K562 (cell line): Measurements from ENCODE around the gene FBXO46. TPM values are rescaled to one million over a fixed set of nuclear protein-coding genes. Genes with fewer than 3 reads are reported as not detected.

Source experiments
- CTBP1 ChIP-seq: fragments of 450-650 bp; IDR thresholded peaks from 2 replicates; pipeline ENCODE4 v1.6.1; 2016; ENCODE audit warnings: borderline replicate concordance
- KLF1 ChIP-seq: fragments of 450-650 bp; IDR thresholded peaks from 2 replicates; pipeline ENCODE4 v1.6.1; 2016; ENCODE audit warnings: missing genetic modification characterization, missing compliant biosample characterization
- MEF2A ChIP-seq: IDR thresholded peaks from 2 replicates; pipeline ENCODE4 v1.6.1; 2011; ENCODE audit warnings: low read depth, mild to moderate bottlenecking, low read length, moderate library complexity; ENCODE audit not compliant: control insufficient read depth
- polyA plus RNA-seq, 8 experiments: library from polyadenylated mRNA; depleted of rRNA in 4 of 8; stranded (reverse) in 5 of 8; unstranded in 3 of 8; fragments of >200 nt; fragmentation: Nextera tagmentation in 2 of 8; fragmentation: Illumina TruSeq in 1 of 8; extraction: Ambion mirVana in 2 of 8; extraction: Trizol in 1 of 8; gene quantifications; 2 replicates each; pipeline versions ENCODE4 v1.2.1 to v1.2.3, GENCODE V29; 2011 to 2014; ENCODE audit warnings: inconsistent platforms in 1 of 8, missing spikeins in 1 of 8
- total RNA-seq, 7 experiments: library from RNA; depleted of rRNA in 6 of 7; stranded (reverse); fragments of >200 nt in 6 of 7; fragmentation: Illumina TruSeq in 2 of 7; extraction: Trizol in 2 of 7; gene quantifications; 2 replicates each; pipeline versions ENCODE4 v1.2.1 to v1.2.3, GENCODE V29; 2011 to 2021; ENCODE audit warnings: low replicate concordance in 1 of 7
- TF ChIP-seq, protein P1 (sequence below): fragments of 250-450 bp; sonication (Bioruptor Pico); IDR thresholded peaks from 2 replicates; pipeline ENCODE4 v1.5.0; 2020; ENCODE audit warnings: mild to moderate bottlenecking, borderline replicate concordance
- TF ChIP-seq, protein P2 (sequence below): fragments of 250-450 bp; sonication (Bioruptor Pico); IDR thresholded peaks from 2 replicates; pipeline ENCODE4 v1.8.0; 2021; ENCODE audit warnings: borderline replicate concordance, mild to moderate bottlenecking, moderate library complexity; ENCODE audit not compliant: poor library complexity, severe bottlenecking
- TF ChIP-seq, protein P3 (sequence below): fragments of 200-400 bp; formaldehyde crosslinking; IDR thresholded peaks from 2 replicates; pipeline ENCODE4 v1.6.1; 2017; ENCODE audit warnings: mild to moderate bottlenecking, low read depth, low read length, moderate library complexity
- TF ChIP-seq, protein P4 (sequence below): fragments of 250-450 bp; sonication (Bioruptor Pico); IDR thresholded peaks from 2 replicates; pipeline ENCODE4 v1.5.1; 2021; ENCODE audit warnings: mild to moderate bottlenecking
- TF ChIP-seq, protein P5 (sequence below): fragments of 250-450 bp; sonication (Bioruptor Pico); IDR thresholded peaks from 2 replicates; pipeline ENCODE4 v1.4.0; 2020; ENCODE audit warnings: mild to moderate bottlenecking, moderate library complexity
- TF ChIP-seq, protein P6 (sequence below): fragments of 450-650 bp; IDR thresholded peaks from 2 replicates; pipeline ENCODE4 v1.6.1; 2017; ENCODE audit warnings: antibody characterized with exemption, mild to moderate bottlenecking

Gene FBXO46
- total and polyA plus RNA-seq, 9 of the 15 experiments (the other 6 are each of a cell fraction or from before 2014, with no cell fraction given), result 1.5 to 36.1 (median 7.3) TPM

DNA sequence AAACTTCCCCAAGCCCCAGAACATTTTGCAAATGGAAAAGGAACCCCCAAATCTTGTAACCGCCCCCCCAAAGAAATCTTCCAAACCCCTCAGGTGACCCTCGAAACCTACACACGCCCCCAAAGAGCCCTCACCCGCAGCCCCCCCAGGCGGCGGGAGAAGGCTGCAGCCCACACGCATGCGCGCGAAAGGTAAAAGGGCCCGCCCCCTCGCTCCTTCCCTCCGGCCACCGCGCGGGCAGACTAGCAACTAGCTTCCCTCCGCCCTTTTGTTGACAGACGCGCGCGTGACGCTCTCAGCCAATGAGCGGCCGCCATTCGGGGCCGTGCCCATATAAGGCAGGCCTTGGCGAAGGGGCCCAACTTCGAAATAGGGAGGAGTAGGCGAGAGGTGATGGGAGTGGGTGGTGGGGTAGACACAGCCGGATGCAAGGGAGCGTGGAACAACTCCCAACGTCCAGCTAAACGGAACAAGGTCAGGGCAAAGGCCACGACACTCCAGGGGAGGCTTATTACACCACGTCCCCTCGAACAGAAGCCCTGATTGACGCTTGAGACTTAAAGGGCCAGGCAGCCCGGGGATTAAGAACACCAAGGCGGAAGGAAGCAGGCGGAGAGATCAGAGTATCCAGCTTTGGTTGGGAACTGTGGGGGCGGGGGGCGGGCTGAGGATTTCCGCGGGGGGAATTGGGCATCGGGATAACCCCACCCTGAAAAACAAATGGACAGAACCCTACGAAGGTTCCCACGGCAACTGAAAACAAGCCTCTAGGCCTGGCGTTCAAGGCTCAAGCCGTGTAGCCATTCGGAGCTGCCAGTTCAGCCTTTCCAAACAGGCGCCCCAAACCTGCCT lies 13.3 kb downstream of the FBXO46 start (continued):
- TF ChIP-seq, protein P1, sequence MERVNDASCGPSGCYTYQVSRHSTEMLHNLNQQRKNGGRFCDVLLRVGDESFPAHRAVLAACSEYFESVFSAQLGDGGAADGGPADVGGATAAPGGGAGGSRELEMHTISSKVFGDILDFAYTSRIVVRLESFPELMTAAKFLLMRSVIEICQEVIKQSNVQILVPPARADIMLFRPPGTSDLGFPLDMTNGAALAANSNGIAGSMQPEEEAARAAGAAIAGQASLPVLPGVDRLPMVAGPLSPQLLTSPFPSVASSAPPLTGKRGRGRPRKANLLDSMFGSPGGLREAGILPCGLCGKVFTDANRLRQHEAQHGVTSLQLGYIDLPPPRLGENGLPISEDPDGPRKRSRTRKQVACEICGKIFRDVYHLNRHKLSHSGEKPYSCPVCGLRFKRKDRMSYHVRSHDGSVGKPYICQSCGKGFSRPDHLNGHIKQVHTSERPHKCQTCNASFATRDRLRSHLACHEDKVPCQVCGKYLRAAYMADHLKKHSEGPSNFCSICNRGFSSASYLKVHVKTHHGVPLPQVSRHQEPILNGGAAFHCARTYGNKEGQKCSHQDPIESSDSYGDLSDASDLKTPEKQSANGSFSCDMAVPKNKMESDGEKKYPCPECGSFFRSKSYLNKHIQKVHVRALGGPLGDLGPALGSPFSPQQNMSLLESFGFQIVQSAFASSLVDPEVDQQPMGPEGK (CRISPR knock-in tag), result no peak
- TF ChIP-seq, protein P2, sequence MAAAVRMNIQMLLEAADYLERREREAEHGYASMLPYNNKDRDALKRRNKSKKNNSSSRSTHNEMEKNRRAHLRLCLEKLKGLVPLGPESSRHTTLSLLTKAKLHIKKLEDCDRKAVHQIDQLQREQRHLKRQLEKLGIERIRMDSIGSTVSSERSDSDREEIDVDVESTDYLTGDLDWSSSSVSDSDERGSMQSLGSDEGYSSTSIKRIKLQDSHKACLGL (CRISPR knock-in tag), result no peak
- TF ChIP-seq KLF1 (tag) (peak; percentile 87), CTBP1 (peak; percentile 82; the same call in 1 of the 2 replicates), MEF2A (no peak)
- TF ChIP-seq, protein P3, sequence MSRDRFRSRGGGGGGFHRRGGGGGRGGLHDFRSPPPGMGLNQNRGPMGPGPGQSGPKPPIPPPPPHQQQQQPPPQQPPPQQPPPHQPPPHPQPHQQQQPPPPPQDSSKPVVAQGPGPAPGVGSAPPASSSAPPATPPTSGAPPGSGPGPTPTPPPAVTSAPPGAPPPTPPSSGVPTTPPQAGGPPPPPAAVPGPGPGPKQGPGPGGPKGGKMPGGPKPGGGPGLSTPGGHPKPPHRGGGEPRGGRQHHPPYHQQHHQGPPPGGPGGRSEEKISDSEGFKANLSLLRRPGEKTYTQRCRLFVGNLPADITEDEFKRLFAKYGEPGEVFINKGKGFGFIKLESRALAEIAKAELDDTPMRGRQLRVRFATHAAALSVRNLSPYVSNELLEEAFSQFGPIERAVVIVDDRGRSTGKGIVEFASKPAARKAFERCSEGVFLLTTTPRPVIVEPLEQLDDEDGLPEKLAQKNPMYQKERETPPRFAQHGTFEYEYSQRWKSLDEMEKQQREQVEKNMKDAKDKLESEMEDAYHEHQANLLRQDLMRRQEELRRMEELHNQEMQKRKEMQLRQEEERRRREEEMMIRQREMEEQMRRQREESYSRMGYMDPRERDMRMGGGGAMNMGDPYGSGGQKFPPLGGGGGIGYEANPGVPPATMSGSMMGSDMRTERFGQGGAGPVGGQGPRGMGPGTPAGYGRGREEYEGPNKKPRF, result no peak
- TF ChIP-seq, protein P4, sequence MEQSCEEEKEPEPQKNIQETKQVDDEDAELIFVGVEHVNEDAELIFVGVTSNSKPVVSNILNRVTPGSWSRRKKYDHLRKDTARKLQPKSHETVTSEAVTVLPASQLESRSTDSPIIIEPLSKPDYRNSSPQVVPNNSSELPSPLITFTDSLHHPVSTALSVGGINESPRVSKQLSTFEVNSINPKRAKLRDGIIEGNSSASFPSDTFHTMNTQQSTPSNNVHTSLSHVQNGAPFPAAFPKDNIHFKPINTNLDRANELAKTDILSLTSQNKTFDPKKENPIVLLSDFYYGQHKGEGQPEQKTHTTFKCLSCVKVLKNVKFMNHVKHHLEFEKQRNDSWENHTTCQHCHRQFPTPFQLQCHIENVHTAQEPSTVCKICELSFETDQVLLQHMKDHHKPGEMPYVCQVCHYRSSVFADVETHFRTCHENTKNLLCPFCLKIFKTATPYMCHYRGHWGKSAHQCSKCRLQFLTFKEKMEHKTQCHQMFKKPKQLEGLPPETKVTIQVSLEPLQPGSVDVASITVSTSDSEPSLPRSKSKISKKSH (CRISPR knock-in tag), result no peak
- TF ChIP-seq, protein P5, sequence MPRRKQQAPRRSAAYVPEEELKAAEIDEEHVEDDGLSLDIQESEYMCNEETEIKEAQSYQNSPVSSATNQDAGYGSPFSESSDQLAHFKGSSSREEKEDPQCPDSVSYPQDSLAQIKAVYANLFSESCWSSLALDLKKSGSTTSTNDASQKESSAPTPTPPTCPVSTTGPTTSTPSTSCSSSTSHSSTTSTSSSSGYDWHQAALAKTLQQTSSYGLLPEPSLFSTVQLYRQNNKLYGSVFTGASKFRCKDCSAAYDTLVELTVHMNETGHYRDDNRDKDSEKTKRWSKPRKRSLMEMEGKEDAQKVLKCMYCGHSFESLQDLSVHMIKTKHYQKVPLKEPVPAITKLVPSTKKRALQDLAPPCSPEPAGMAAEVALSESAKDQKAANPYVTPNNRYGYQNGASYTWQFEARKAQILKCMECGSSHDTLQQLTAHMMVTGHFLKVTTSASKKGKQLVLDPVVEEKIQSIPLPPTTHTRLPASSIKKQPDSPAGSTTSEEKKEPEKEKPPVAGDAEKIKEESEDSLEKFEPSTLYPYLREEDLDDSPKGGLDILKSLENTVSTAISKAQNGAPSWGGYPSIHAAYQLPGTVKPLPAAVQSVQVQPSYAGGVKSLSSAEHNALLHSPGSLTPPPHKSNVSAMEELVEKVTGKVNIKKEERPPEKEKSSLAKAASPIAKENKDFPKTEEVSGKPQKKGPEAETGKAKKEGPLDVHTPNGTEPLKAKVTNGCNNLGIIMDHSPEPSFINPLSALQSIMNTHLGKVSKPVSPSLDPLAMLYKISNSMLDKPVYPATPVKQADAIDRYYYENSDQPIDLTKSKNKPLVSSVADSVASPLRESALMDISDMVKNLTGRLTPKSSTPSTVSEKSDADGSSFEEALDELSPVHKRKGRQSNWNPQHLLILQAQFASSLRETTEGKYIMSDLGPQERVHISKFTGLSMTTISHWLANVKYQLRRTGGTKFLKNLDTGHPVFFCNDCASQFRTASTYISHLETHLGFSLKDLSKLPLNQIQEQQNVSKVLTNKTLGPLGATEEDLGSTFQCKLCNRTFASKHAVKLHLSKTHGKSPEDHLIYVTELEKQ (CRISPR knock-in tag), result no peak
- TF ChIP-seq, protein P6, sequence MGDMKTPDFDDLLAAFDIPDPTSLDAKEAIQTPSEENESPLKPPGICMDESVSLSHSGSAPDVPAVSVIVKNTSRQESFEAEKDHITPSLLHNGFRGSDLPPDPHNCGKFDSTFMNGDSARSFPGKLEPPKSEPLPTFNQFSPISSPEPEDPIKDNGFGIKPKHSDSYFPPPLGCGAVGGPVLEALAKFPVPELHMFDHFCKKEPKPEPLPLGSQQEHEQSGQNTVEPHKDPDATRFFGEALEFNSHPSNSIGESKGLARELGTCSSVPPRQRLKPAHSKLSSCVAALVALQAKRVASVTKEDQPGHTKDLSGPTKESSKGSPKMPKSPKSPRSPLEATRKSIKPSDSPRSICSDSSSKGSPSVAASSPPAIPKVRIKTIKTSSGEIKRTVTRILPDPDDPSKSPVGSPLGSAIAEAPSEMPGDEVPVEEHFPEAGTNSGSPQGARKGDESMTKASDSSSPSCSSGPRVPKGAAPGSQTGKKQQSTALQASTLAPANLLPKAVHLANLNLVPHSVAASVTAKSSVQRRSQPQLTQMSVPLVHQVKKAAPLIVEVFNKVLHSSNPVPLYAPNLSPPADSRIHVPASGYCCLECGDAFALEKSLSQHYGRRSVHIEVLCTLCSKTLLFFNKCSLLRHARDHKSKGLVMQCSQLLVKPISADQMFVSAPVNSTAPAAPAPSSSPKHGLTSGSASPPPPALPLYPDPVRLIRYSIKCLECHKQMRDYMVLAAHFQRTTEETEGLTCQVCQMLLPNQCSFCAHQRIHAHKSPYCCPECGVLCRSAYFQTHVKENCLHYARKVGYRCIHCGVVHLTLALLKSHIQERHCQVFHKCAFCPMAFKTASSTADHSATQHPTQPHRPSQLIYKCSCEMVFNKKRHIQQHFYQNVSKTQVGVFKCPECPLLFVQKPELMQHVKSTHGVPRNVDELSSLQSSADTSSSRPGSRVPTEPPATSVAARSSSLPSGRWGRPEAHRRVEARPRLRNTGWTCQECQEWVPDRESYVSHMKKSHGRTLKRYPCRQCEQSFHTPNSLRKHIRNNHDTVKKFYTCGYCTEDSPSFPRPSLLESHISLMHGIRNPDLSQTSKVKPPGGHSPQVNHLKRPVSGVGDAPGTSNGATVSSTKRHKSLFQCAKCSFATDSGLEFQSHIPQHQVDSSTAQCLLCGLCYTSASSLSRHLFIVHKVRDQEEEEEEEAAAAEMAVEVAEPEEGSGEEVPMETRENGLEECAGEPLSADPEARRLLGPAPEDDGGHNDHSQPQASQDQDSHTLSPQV, result no peak
